ENCODE measurements around the gene MBD3L4.
"Not testable (repeated sequence)": the region's sequence is repeated elsewhere in the genome, so short reads cannot be mapped to it uniquely, and the experiment has no call there.

DNA sequence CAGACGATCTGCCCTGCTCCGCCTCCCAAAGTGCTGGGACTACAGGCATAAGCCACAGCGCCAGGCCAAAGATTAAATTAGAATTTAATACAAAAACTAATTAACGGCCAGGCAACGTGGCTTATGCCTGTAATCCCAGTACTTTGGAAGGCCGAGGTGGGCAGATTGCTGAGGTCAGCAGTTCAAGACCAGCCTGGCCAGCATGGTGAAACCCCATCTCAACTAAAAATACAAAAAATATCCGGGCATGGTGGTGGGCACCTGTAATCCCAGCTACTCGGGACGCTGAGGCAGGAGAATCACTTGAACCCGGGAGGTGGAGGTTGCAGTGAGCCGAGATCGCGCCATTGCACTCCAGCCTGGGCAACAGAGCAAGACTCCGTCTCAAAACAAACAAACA lies 15.7 kb upstream of the MBD3L4 start:
- not testable (repeated sequence) for TF ChIP-seq CTCF, POLR2A (IDR thresholded peaks at IDR 0.05)
